Measurements from ENCODE around the gene NAXD.

DNA sequence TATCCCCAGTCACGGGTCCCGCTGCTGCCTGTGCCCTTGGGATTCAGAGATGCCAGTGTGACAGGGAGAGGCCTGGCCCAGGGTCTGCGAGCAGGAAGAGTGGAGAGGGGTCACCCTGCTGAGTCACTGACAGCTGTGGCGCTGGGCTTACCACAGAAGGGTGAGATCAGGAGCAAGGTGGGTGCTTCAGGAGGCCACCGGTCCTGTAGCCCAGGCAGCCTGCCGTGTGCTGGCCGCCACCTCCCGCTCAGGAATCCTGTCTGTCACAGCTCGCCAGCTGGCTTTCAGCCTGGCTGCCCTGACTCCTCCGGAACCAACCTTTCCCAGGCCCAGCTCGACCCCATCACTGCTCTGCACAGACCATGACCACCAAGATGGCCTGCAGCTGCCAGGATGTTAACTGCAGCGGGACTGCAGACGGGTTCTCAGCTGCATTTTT lies 25.3 kb downstream of the NAXD start:
- TF ChIP-seq FOXP2 (optimal IDR thresholded peaks at IDR 0.05; ENCODE audit: control extremely low read depth, extremely low read length, insufficient read depth), result no peak
- TF ChIP-seq POLR2AphosphoS5 (IDR thresholded peaks at IDR 0.05; ENCODE audit: borderline replicate concordance, low read depth, low read length), result no peak

Measured in SK-N-MC (cell line).